Omental fat pad (tissue), 4 donors: ENCODE data around the gene KRT86. TPM values are rescaled to one million over a fixed set of nuclear protein-coding genes. Genes with fewer than 3 reads are reported as not detected.

Experiments
- ATAC-seq: fragments of 150-250 bp; one replicate; pipeline ENCODE4 v1.9.1; 2016; ENCODE audit warnings: mild to moderate bottlenecking, moderate library complexity; ENCODE audit not compliant: low FRiP score
- DNase-seq: peaks from one replicate; pipeline ENCODE4 v3.0.0-alpha.2; 2019; ENCODE audit warnings: low spot score
- total RNA-seq, 4 donors: library from RNA; depleted of rRNA; stranded (reverse); fragments of >200 nt; gene quantifications; one replicate each; pipeline ENCODE4 v1.1.0, GENCODE V29; 2016
- TF ChIP-seq, protein P1 (sequence below), 3 donors: fragments of 450-650 bp; IDR thresholded peaks; one replicate each; pipeline ENCODE4 v1.5.1; 2016 to 2017; ENCODE audit warnings: antibody characterized with exemption in 3 of 3, mild to moderate bottlenecking in 3 of 3, moderate library complexity in 2 of 3

The KRT86 gene
- total RNA-seq, 4 donors from 2014 or later = 0.37 TPM; not detected in 3

GRCh38 chr12:52277486-52278245 lies 3.2 kb downstream of the KRT86 start:
- TF ChIP-seq, protein P1, sequence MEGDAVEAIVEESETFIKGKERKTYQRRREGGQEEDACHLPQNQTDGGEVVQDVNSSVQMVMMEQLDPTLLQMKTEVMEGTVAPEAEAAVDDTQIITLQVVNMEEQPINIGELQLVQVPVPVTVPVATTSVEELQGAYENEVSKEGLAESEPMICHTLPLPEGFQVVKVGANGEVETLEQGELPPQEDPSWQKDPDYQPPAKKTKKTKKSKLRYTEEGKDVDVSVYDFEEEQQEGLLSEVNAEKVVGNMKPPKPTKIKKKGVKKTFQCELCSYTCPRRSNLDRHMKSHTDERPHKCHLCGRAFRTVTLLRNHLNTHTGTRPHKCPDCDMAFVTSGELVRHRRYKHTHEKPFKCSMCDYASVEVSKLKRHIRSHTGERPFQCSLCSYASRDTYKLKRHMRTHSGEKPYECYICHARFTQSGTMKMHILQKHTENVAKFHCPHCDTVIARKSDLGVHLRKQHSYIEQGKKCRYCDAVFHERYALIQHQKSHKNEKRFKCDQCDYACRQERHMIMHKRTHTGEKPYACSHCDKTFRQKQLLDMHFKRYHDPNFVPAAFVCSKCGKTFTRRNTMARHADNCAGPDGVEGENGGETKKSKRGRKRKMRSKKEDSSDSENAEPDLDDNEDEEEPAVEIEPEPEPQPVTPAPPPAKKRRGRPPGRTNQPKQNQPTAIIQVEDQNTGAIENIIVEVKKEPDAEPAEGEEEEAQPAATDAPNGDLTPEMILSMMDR (IDR thresholded peaks at IDR 0.05) = no peak
- no peak for DNase-seq
- ATAC-seq = no peak

DNA sequence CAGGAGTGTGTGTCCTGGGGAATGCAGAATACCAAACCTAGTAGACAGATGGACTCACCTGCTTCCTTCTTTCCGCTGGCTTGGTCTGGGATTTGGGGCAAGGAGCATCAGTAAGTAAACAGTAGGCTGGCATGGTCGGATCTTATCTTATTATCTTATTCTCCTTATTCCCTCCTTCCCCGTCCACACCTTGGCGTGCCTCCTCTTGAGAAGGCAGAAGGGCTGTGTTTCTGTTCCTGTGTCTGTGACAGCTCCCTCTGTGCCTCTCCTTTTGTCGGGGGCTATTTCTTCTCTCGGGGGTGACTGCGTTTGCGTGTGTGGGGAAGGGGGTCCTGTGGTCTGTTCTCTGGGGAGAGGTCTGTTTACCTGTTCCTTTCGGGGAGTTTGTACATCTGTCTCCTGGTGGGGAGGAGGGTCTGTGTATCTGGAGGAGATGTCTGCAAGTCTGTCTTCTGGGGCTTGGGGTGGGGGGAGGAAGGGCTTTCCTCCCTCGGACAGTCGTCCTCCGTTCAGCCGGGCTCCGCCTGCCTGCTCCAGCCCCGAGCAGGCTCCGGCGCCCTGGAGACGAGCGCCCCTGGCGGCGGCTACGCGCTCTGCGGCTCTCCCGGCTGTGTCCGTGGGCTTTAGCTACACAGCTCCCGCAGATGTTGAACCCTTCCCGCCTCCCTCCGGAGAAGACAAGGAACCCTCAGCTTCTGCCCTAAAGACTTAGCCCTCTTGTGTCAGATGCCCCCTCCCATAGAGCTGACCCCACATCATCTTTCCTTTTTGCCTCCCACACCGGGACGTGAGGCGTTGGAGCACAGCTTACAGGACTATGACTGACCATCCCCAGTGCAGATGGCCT lies 4.4 kb downstream of the KRT86 start:
- TF ChIP-seq, protein P1 (IDR thresholded peaks at IDR 0.05) = peak in 2 of 3 donors; percentile 65 to 85
- DNase-seq = peak; percentile 47
- ATAC-seq = peak; percentile 78

- ATAC-seq (no peak), DNase-seq (no peak)
- TF ChIP-seq, protein P1 (IDR thresholded peaks at IDR 0.05) = no peak
These were observed 5.2 kb downstream of the KRT86 start for GRCh38 chr12:52279422-52280318.

GRCh38 chr12:52280319-52280795 lies 5.9 kb downstream of the KRT86 start:
- TF ChIP-seq, protein P1 (IDR thresholded peaks at IDR 0.05) = no peak
- ATAC-seq (peak; percentile 60), DNase-seq (no peak)

DNA sequence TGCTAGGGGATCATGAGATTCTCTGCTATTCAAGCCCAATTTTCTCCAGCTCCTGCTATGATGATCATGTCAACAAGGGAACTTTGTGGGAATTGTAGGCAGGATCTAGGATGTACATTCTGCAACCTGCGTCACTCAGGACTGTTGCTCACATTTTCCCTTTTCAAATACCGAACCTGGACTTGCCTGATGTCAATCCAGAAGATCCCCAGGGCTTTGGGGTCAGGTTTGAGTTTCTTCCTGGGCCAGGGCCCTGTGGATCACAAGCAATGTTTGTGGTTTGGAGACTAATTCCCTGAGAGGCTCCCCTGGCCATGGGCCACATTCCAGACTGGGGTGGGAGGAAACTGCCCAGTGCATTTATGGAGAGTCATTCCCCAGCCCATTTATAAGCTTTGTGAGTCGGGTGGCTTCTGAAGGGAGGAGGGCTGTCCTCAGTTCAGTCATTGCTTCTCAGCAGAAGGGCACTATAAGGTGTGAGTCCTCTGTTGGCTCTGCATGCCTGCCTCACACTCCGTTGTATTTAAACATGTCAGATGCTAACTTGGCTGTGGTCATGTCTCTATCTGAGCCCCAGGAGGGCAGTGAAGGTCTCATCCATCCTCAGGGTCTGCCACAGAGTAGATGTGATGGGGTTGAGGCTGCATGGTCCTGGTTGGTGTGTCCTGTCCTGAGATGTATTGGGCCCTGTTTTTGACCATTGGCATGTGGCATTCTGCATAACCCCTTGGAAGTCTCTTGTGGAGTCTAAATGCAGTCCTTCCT lies 6.5 kb downstream of the KRT86 start:
- TF ChIP-seq, protein P1 (IDR thresholded peaks at IDR 0.05) = no peak
- ATAC-seq = peak; percentile 58
- DNase-seq = no peak
